Measurements from ENCODE around the gene GDAP2.

- TF ChIP-seq CTCF (IDR thresholded peaks at IDR 0.05) (no peak), POLR2AphosphoS5 (IDR thresholded peaks at IDR 0.05) (no peak), EP300 (IDR thresholded peaks at IDR 0.05) (no peak), POLR2A (IDR thresholded peaks at IDR 0.05) (no peak)
Observed at GRCh38 chr1:117821382-117821755, 108.1 kb downstream of the GDAP2 start.

Data from stomach (tissue), 4 donors.